HepG2 (cell line): ENCODE measurements around the gene PCNA.
A peak's percentile ranks its signal among the peaks of the same experiment; 100 is the strongest.

Source experiments
- EZH2 ChIP-seq: conservative IDR thresholded peaks from 2 replicates; pipeline ENCODE4 v1.6.1; 2012; ENCODE audit warnings: mild to moderate bottlenecking, low read depth, low read length, moderate library complexity
- MXI1 ChIP-seq: IDR thresholded peaks from 3 replicates; pipeline ENCODE4 v1.6.1; 2012; ENCODE audit warnings: low read depth, low read length, inconsistent platforms, borderline replicate concordance
- SETDB1 ChIP-seq: sonication (generic); formaldehyde crosslinking; IDR thresholded peaks from 2 replicates; pipeline ENCODE4 v1.5.1; 2020; ENCODE audit warnings: missing genetic modification reagents, mild to moderate bottlenecking, borderline replicate concordance
- ZNF24 ChIP-seq: fragments of 450-650 bp; IDR thresholded peaks from 2 replicates; pipeline ENCODE4 v1.6.1; 2017; ENCODE audit warnings: antibody characterized with exemption, mild to moderate bottlenecking
- ZZZ3 ChIP-seq: sonication (generic); formaldehyde crosslinking; IDR thresholded peaks from 2 replicates; pipeline ENCODE4 v1.4.0; 2020; ENCODE audit warnings: missing genetic modification reagents, mild to moderate bottlenecking, borderline replicate concordance

DNA sequence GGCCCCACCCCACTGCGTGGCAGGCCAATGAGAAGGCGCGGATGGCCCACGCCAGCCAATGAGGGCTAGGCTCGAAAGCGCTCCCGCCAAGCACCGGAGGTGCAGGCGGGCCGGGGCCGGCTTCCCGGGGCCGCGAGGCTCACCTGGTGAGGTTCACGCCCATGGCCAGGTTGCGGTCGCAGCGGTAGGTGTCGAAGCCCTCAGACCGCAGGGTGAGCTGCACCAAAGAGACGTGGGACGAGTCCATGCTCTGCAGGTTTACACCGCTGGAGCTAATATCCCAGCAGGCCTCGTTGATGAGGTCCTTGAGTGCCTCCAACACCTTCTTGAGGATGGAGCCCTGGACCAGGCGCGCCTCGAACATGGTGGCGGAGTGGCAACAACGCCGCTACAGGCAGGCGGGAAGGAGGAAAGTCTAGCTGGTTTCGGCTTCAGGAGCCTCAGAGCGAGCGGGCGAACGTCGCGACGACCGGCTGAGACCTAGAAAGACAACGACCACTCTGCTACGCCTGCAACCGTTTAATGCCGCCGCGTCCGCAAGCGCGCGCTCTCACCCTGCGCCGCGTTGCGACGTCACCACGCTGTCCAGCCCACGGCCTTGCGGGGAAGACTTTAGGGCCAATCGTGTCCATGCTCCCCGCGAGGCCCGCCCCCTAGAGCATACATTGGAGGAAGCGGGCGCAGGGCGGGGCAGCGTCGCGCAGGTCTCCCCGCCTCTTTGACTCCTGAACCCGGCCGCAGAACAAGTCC is at the start of gene PCNA:
- TF ChIP-seq SETDB1 (0 out of 2 replicates have a peak, but pooled peaks have one; percentile 67), ZNF24 (no peak), MXI1 (peak; percentile 73; the same call in 2 of the 3 replicates), ZZZ3 (peak; percentile 80), EZH2 (no peak)
